Neutrophil (primary cell): ENCODE data around the gene ISCU.

ENCODE experiments used
- H3K27ac ChIP-seq: fragments of 200-600 bp; sonication (generic); 2 replicates; pipeline ENCODE4 v1.5.1; 2016; ENCODE audit warnings: mild to moderate bottlenecking, moderate library complexity
- H3K27me3 ChIP-seq: fragments of 200-600 bp; sonication (generic); 2 replicates; pipeline ENCODE4 v1.6.0; 2016; ENCODE audit warnings: mild to moderate bottlenecking
- H3K36me3 ChIP-seq: fragments of 200-600 bp; sonication (generic); 2 replicates; pipeline ENCODE4 v1.5.1; 2017
- H3K4me1 ChIP-seq, 2 experiments: fragments of 200-600 bp in 1 of 2; sonication (generic) in 1 of 2; 1 replicate in 1 of 2; 2 replicates in 1 of 2; pipeline versions ENCODE4 v1.5.1 to v1.6.1; 2013 to 2016; ENCODE audit warnings: low read depth in 1 of 2, low read length in 1 of 2, mild to moderate bottlenecking in 1 of 2, moderate library complexity in 1 of 2; ENCODE audit not compliant: control insufficient read depth in 1 of 2, insufficient read depth in 1 of 2
- H3K4me3 ChIP-seq, 2 experiments: fragments of 200-600 bp in 1 of 2; sonication (generic) in 1 of 2; 1 replicate in 1 of 2; 2 replicates in 1 of 2; pipeline ENCODE4 v1.5.1; 2013 to 2016; ENCODE audit warnings: low read depth in 1 of 2, low read length in 1 of 2, mild to moderate bottlenecking in 1 of 2, moderate library complexity in 1 of 2
- H3K9me3 ChIP-seq: fragments of 200-600 bp; sonication (generic); 2 replicates; pipeline ENCODE4 v1.5.1; 2016
- TF ChIP-seq, protein P1 (sequence below): fragments of 200-600 bp; sonication (generic); IDR thresholded peaks from 2 replicates; pipeline ENCODE4 v1.5.1; 2016; ENCODE audit warnings: antibody characterized with exemption

The ISCU gene

DNA sequence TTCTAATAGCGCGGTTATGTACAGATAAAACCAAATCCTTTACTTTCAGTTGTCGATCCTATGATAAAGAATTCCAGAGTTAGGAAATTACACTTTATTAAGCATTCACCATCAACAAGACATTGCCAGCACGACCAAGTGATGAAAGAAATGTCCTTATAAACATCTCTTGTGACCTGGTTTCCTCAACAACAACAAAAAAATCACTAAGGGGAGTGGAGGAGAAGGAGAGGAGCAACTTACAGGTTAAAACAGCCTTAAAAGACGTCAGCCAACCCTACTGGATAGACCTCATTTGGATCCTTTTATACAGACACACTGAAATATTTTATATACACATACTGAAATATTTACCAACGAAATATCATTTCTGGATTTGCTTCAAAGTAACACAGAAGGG lies 24.2 kb upstream of the ISCU start:
- Histone ChIP-seq H3K27me3 (no peaks in the 10 kb centered on the region), H3K9me3 (no peaks in the 10 kb centered on the region), H3K27ac (no peak overlapping the region), H3K4me1 (no peaks in the 10 kb centered on the region), H3K4me3 (no peak overlapping the region), H3K36me3 (peaks cover 75% of the 10 kb centered on the region)
- TF ChIP-seq, protein P1, sequence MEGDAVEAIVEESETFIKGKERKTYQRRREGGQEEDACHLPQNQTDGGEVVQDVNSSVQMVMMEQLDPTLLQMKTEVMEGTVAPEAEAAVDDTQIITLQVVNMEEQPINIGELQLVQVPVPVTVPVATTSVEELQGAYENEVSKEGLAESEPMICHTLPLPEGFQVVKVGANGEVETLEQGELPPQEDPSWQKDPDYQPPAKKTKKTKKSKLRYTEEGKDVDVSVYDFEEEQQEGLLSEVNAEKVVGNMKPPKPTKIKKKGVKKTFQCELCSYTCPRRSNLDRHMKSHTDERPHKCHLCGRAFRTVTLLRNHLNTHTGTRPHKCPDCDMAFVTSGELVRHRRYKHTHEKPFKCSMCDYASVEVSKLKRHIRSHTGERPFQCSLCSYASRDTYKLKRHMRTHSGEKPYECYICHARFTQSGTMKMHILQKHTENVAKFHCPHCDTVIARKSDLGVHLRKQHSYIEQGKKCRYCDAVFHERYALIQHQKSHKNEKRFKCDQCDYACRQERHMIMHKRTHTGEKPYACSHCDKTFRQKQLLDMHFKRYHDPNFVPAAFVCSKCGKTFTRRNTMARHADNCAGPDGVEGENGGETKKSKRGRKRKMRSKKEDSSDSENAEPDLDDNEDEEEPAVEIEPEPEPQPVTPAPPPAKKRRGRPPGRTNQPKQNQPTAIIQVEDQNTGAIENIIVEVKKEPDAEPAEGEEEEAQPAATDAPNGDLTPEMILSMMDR, result no peak

DNA sequence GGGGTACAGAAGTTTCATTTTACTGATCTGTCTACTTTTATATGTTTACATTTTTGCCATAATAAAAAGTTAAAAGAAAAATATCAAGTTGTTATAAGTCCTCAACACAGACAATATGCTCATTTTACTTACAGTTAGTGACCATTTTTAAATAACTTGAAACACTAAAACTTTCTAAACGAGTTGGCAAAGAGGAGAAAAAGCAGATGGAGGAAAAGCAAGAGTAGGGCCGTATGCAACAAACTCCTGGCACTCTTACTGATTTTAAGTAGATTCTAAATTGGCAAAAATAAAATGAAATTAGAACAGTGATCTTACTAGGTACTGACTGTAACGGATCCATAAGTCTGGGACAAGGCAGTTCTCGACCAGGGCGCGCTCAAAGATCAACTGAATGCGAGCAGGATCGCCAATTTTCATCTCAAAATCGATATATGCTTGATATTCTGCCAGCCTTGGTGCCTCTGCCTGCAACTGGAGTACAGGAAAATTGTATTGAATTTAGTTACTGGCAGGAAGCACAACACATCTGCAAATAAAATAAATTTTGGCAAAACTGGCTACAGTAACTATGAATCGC lies 23.7 kb upstream of the ISCU start:
- no peaks in the 10 kb centered on the region for H3K27me3 ChIP-seq
- H3K9me3 ChIP-seq, result no peaks in the 10 kb centered on the region
- H3K4me3 ChIP-seq, result no peak overlapping the region
- TF ChIP-seq, protein P1, result no peak
- H3K27ac ChIP-seq, result no peak overlapping the region
- H3K4me1 ChIP-seq, result no peaks in the 10 kb centered on the region
- peaks cover 75% of the 10 kb centered on the region for H3K36me3 ChIP-seq

DNA sequence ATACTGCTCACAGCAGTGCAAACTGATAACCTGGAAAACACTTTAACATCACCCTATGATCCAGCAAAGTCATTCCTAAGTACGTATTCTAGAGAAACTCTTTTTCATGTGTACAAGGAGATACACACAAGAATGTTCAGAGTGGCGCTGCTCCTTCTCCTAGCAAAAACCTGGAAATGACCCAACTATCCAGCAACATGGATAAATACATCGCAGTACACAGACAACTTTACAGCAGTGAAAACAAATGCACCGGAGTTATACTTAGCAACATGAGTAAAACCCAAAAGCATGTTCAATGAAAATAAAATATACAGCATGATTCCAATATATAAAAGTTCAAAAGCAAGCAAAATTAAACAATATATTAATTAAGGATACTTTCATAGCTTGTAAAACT lies 20.1 kb upstream of the ISCU start:
- Histone ChIP-seq H3K27ac (no peak overlapping the region), H3K4me1 (no peaks in the 10 kb centered on the region), H3K4me3 (no peak overlapping the region), H3K27me3 (no peaks in the 10 kb centered on the region), H3K9me3 (no peaks in the 10 kb centered on the region), H3K36me3 (peaks cover 69% of the 10 kb centered on the region)
- TF ChIP-seq, protein P1, result no peak

DNA sequence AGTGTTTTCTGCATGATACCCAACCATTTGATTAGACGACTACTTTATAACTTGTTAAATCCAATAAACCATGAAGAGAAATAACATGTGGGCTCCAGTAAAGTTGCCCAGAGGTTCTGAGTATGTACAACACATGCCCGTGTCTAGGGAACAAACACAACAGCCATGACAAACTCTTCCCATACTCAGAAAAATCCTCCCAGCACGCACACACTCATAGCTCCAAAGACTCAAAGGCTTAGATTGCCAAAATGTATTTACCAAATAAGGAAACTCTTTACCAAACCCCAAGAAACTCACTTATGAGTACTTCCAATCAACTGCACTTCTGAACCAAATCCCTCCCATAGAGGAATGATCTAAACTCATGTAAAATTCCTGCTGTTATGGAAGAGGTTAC lies 18.7 kb upstream of the ISCU start:
- Histone ChIP-seq H3K4me3 (no peak overlapping the region), H3K27ac (no peak overlapping the region), H3K36me3 (peaks cover 68% of the 10 kb centered on the region), H3K9me3 (no peaks in the 10 kb centered on the region), H3K27me3 (no peaks in the 10 kb centered on the region), H3K4me1 (no peaks in the 10 kb centered on the region)
- TF ChIP-seq, protein P1, result no peak

DNA sequence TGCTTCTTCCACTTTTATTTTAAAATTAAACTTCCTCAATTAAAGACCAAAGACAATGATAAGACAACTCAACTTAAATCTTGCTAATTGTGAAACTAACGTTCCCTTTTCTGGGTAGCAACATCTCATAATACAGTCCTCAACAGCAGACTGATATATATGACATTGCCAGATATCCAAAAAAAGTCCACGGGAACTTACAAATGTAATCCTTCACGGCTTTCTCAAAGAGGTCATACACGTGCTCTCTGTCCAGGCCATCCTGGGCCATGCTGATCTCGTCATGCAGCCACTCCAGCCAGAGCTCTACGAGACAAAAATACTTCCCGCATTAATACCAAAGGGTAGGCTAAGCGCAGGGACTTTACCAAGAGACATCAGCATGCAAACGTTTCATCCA lies 14.7 kb upstream of the ISCU start:
- Histone ChIP-seq H3K27ac (no peak overlapping the region), H3K9me3 (no peaks in the 10 kb centered on the region), H3K36me3 (peaks cover 56% of the 10 kb centered on the region), H3K4me1 (no peaks in the 10 kb centered on the region), H3K4me3 (no peak overlapping the region), H3K27me3 (no peaks in the 10 kb centered on the region)
- TF ChIP-seq, protein P1, result no peak
